Erythroblast (primary cell): ENCODE results near the gene COBL.

Experiments used
- GATA1 ChIP-seq: IDR thresholded peaks from 2 replicates; pipeline ENCODE4 v1.6.1; 2011; ENCODE audit warnings: low read depth, mild to moderate bottlenecking, control low read depth, low read length, moderate library complexity
- POLR2A ChIP-seq: IDR thresholded peaks from 2 replicates; pipeline ENCODE4 v1.6.1; 2011; ENCODE audit warnings: mild to moderate bottlenecking, low read length

DNA sequence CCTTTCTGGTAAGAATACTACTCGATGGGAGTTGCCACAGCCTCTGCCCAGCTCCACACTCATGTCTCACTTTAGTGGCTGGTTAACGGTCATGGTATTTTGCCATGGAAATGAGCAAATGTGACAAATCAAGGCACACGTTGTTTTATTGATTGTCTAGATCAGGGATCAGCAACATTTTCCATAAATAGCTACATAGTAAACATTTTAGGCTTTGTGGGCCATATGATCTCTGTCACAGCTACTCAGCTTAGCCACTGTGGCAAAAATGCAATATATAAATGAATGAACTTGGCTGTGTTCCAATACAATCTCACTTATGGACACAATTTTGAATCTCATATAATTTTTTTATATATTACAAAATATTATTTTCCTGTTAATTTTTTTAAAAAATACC lies 76.9 kb downstream of the COBL start:
- no peak for TF ChIP-seq POLR2A
- TF ChIP-seq GATA1: no peak
